DND-41 (cell line): Measurements from ENCODE around the gene CACYBP.

Source experiments
- ATAC-seq: fragments of 200-7000 bp; cut with Tn5 transposase; 3 replicates; pipeline ENCODE4 v1.9.1; 2021; ENCODE audit warnings: low read depth; ENCODE audit not compliant: insufficient read depth
- DNase-seq: peaks from one replicate; pipeline ENCODE4 v3.0.0-alpha.2; 2020
- H2AFZ ChIP-seq: 2 replicates; pipeline ENCODE4 v1.6.0; 2012; ENCODE audit warnings: low read depth, low read length
- H3K27ac ChIP-seq: 2 replicates; pipeline ENCODE4 v1.5.1; 2012; ENCODE audit warnings: low read length, inconsistent platforms
- H3K27me3 ChIP-seq: fragments of 200-600 bp; sonication (generic); 2 replicates; pipeline ENCODE4 v1.6.0; 2012; ENCODE audit warnings: low read length, mild to moderate bottlenecking, inconsistent platforms; ENCODE audit not compliant: insufficient read depth, poor library complexity
- H3K36me3 ChIP-seq: 2 replicates; pipeline ENCODE4 v1.5.1; 2012; ENCODE audit warnings: low read length, inconsistent platforms; ENCODE audit not compliant: insufficient read depth
- H3K4me1 ChIP-seq: 2 replicates; pipeline ENCODE4 v1.5.1; 2012; ENCODE audit warnings: mild to moderate bottlenecking, low read length; ENCODE audit not compliant: insufficient read depth
- H3K4me2 ChIP-seq: 2 replicates; pipeline ENCODE4 v1.6.0; 2012; ENCODE audit warnings: mild to moderate bottlenecking, moderate library complexity, low read length, inconsistent platforms; ENCODE audit not compliant: insufficient read depth
- H3K4me3 ChIP-seq, 2 experiments: fragments of 200-600 bp in 1 of 2; shearing (Covaris generic) in 1 of 2; 2 replicates each; pipeline ENCODE4 v1.5.1; 2012 to 2016; ENCODE audit warnings: inconsistent platforms in 2 of 2, low read length in 2 of 2, mild to moderate bottlenecking in 2 of 2, low read depth in 1 of 2, moderate library complexity in 1 of 2
- H3K79me2 ChIP-seq: 2 replicates; pipeline ENCODE4 v1.6.0; 2012; ENCODE audit warnings: low read length, inconsistent platforms; ENCODE audit not compliant: insufficient read depth
- H3K9ac ChIP-seq: 2 replicates; pipeline ENCODE4 v1.6.0; 2012; ENCODE audit warnings: low read depth, mild to moderate bottlenecking, inconsistent platforms, low read length, moderate library complexity
- H3K9me3 ChIP-seq: 2 replicates; pipeline ENCODE4 v1.5.1; 2012; ENCODE audit warnings: low read length, moderate library complexity, mild to moderate bottlenecking, inconsistent platforms; ENCODE audit not compliant: insufficient read depth, severe bottlenecking
- H4K20me1 ChIP-seq: 2 replicates; pipeline ENCODE4 v1.6.0; 2012; ENCODE audit warnings: low read length; ENCODE audit not compliant: insufficient read depth
- CTCF ChIP-seq: IDR thresholded peaks from 2 replicates; pipeline ENCODE4 v1.5.1; 2012; ENCODE audit warnings: borderline replicate concordance, low read length, moderate library complexity, mild to moderate bottlenecking; ENCODE audit not compliant: poor library complexity, severe bottlenecking; ENCODE audit errors: extremely low read depth
- EZH2 ChIP-seq: IDR thresholded peaks from 3 replicates; pipeline ENCODE4 v1.6.1; 2012; ENCODE audit warnings: borderline replicate concordance, low read depth, mild to moderate bottlenecking, moderate library complexity, low read length, inconsistent platforms; ENCODE audit not compliant: severe bottlenecking

The CACYBP gene

GRCh38 chr1:174982971-174983689, 16.6 kb upstream of the CACYBP start:
- no peaks in the 10 kb centered on the region for H3K79me2 ChIP-seq
- no peaks in the 10 kb centered on the region for H4K20me1 ChIP-seq
- TF ChIP-seq CTCF (peak; percentile 73), EZH2 (no peak)
- H3K27ac ChIP-seq: no peak overlapping the region
- peaks cover 3% of the 10 kb centered on the region; the same call in 1 of the 2 replicates for H3K36me3 ChIP-seq
- DNase-seq (peak; percentile 36), ATAC-seq (peak; percentile 73)
- no peaks in the 10 kb centered on the region for H3K27me3 ChIP-seq
- no peak overlapping the region for H2AFZ ChIP-seq
- no peak overlapping the region for H3K9ac ChIP-seq
- H3K4me1 ChIP-seq: no peaks in the 10 kb centered on the region
- H3K4me2 ChIP-seq: no peak overlapping the region
- H3K9me3 ChIP-seq: no peaks in the 10 kb centered on the region
- no peak overlapping the region for H3K4me3 ChIP-seq

DNA sequence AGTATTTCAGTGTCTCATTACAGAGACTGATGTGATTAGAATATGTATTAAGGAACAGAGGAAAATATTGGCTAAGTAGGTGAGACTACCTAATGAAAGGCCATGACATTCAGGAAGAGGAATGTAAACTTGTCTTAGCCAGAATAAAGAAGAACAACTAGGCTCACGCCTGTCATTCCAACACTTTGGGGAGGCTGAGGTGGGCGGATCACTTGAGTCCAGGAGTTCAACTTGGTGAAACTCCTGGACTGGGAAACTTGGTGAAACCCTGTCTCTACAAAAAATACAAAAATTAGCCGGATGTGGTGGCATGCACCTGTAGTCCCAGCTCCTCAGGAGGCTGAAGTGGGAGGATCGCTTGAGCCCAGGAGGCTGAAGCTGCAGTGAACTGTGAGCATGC, 14.8 kb upstream of the CACYBP start:
- H3K4me1 ChIP-seq: peaks cover 5% of the 10 kb centered on the region
- no peaks in the 10 kb centered on the region for H4K20me1 ChIP-seq
- no peak overlapping the region for H3K4me2 ChIP-seq
- no peak overlapping the region for H2AFZ ChIP-seq
- H3K9ac ChIP-seq: no peak overlapping the region
- no peaks in the 10 kb centered on the region for H3K79me2 ChIP-seq
- no peaks in the 10 kb centered on the region for H3K36me3 ChIP-seq
- no peak overlapping the region for H3K4me3 ChIP-seq
- ATAC-seq (no peak), DNase-seq (no peak)
- H3K27me3 ChIP-seq: no peaks in the 10 kb centered on the region
- no peak overlapping the region for H3K27ac ChIP-seq
- TF ChIP-seq CTCF (no peak), EZH2 (no peak)
- H3K9me3 ChIP-seq: no peaks in the 10 kb centered on the region

- no peaks in the 10 kb centered on the region for H3K9me3 ChIP-seq
- no peaks in the 10 kb centered on the region for H4K20me1 ChIP-seq
- no peak overlapping the region for H3K9ac ChIP-seq
- ATAC-seq: no peak
- H2AFZ ChIP-seq: no peak overlapping the region
- TF ChIP-seq CTCF: no peak
- TF ChIP-seq EZH2: no peak
- peaks cover 20% of the 10 kb centered on the region for H3K4me1 ChIP-seq
- H3K4me3 ChIP-seq: no peak overlapping the region
- no peak overlapping the region for H3K27ac ChIP-seq
- no peaks in the 10 kb centered on the region for H3K27me3 ChIP-seq
- no peak overlapping the region for H3K4me2 ChIP-seq
- no peaks in the 10 kb centered on the region for H3K79me2 ChIP-seq
- no peak for DNase-seq
- no peaks in the 10 kb centered on the region for H3K36me3 ChIP-seq
These were observed 11.2 kb upstream of the CACYBP start for GRCh38 chr1:174988539-174988938.
